Measurements from ENCODE around the gene GULP1. TPM values are rescaled to one million over a fixed set of nuclear protein-coding genes. Genes with fewer than 3 reads are reported as not detected.

Gene GULP1
- total RNA-seq, 1 donor = 21.7 TPM

DNA sequence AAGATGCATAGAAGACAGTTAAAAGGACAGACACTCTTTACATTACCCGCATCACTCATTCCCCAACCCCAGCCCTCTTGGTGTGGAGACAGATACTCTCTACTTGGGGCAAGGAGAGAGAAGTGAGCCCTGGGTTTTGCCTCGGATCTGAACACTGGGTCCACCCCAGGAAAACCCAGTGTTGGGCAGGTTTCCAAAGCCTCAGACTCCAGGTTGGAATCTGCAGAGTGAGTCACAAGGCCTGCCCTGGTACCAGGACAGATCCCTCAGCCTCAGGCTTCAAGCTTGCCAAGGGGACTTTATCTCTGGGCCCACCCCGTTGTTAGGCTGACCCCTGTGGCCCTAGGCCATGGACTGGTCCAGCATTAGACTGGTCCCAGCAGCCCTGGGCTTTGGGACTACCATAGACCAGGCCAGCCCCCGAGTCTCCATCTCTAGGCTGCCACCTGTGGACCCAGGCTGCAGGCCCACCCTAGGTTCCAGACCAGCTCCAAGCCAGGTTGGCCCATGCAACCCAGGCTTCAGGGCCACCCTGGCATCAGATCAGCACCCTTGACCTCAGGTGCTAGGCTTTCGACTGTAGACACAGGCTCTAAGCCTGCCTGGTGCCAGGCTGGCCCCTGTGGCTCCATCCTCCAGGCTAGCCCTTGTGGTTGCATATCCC lies 112.8 kb downstream of the GULP1 start:
- no peak overlapping the region for H2AFZ ChIP-seq (ENCODE audit: low read length)
- H3K9me3 ChIP-seq (ENCODE audit: low read depth, low read length) = no peaks in the 10 kb centered on the region
- no peaks in the 10 kb centered on the region for H4K20me1 ChIP-seq (ENCODE audit: insufficient read depth, low read length)
- H3K36me3 ChIP-seq (ENCODE audit: insufficient read depth, low read length) = no peaks in the 10 kb centered on the region
- peaks cover 5% of the 10 kb centered on the region for H3K4me1 ChIP-seq (ENCODE audit: insufficient read depth, low read length)
- H3K4me2 ChIP-seq (ENCODE audit: insufficient read depth, low read length) = no peak overlapping the region
- H3K4me3 ChIP-seq (ENCODE audit: insufficient read depth, low read length) = no peak overlapping the region
- H3K27ac ChIP-seq (ENCODE audit: low read depth, low read length) = no peak overlapping the region
- H3K79me2 ChIP-seq (ENCODE audit: insufficient read depth, low read length) = no peaks in the 10 kb centered on the region
- TF ChIP-seq, protein P1, sequence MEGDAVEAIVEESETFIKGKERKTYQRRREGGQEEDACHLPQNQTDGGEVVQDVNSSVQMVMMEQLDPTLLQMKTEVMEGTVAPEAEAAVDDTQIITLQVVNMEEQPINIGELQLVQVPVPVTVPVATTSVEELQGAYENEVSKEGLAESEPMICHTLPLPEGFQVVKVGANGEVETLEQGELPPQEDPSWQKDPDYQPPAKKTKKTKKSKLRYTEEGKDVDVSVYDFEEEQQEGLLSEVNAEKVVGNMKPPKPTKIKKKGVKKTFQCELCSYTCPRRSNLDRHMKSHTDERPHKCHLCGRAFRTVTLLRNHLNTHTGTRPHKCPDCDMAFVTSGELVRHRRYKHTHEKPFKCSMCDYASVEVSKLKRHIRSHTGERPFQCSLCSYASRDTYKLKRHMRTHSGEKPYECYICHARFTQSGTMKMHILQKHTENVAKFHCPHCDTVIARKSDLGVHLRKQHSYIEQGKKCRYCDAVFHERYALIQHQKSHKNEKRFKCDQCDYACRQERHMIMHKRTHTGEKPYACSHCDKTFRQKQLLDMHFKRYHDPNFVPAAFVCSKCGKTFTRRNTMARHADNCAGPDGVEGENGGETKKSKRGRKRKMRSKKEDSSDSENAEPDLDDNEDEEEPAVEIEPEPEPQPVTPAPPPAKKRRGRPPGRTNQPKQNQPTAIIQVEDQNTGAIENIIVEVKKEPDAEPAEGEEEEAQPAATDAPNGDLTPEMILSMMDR (IDR thresholded peaks at IDR 0.05; ENCODE audit: extremely low read depth, low read depth, low read length) = no peak
- H3K27me3 ChIP-seq (ENCODE audit: insufficient read depth, low read length) = no peaks in the 10 kb centered on the region
- no peak for DNase-seq (ENCODE audit: insufficient read length, low spot score, missing footprints)

DNA sequence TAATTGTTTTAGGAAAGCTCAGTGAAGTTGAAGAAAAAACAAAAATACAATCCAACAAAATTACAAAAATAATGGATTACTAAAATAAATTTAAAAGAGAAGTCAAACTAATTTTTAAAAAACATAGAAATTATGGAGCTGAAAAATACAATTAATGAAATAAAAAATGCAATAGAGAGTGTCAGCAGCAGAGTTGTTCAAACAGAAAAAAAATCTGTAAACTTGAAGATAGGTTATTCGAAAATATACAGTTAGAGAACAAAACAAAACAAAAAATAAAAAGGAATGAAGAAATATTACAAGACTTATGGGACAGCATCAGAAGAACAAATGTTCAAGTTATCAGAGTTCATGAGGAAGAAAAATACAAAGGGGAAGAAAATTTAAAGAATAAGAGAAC lies 114.7 kb downstream of the GULP1 start:
- no peak for DNase-seq (ENCODE audit: insufficient read length, low spot score, missing footprints)
- no peak overlapping the region for H3K4me3 ChIP-seq (ENCODE audit: insufficient read depth, low read length)

DNA sequence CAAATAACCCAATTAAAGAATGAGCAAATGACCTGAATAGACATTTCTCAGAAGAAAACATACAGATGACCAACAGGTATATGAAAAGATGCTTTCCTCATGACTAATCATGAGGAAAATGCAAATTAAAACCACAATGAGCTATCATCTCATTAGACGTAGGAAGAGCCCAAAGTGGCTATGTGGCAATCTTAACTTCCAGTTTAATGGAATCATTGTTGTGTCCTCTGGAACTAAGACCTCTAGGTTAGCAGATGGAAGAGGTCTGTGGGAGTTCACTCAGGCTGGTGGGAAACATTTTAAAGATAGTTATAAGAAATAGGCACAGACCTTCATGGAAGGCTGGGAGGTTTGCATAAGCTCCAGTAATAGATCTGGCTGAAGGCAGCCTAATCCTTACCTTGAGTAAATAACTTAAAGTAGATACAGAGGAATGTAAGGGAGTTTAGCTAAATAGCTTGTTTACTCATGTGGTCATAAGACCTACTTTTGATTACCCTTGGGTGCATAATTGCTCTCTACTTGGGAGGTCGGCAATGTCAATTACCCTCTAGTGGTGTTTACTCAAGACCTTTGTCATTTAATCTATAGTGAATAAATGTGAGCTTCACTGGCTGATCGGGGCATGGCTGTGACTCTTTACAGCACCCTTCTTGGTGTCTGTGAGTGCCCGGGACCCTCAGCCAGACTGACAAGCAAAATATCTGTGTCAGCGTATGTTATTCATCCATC lies 119.0 kb downstream of the GULP1 start:
- no peak overlapping the region for H2AFZ ChIP-seq (ENCODE audit: low read length)
- H3K4me1 ChIP-seq (ENCODE audit: insufficient read depth, low read length) = no peaks in the 10 kb centered on the region
- no peaks in the 10 kb centered on the region for H4K20me1 ChIP-seq (ENCODE audit: insufficient read depth, low read length)
- no peak overlapping the region for H3K27ac ChIP-seq (ENCODE audit: low read depth, low read length)
- no peaks in the 10 kb centered on the region for H3K9me3 ChIP-seq (ENCODE audit: low read depth, low read length)
- H3K4me2 ChIP-seq (ENCODE audit: insufficient read depth, low read length) = no peak overlapping the region
- TF ChIP-seq, protein P1 (IDR thresholded peaks at IDR 0.05; ENCODE audit: extremely low read depth, low read depth, low read length) = no peak
- H3K79me2 ChIP-seq (ENCODE audit: insufficient read depth, low read length) = no peaks in the 10 kb centered on the region
- no peaks in the 10 kb centered on the region for H3K36me3 ChIP-seq (ENCODE audit: insufficient read depth, low read length)
- no peaks in the 10 kb centered on the region for H3K27me3 ChIP-seq (ENCODE audit: insufficient read depth, low read length)
- no peak overlapping the region for H3K4me3 ChIP-seq (ENCODE audit: insufficient read depth, low read length)
- DNase-seq (ENCODE audit: insufficient read length, low spot score, missing footprints) = no peak

More for the DNA sequence above, 114.7 kb downstream of the GULP1 start:
- no peaks in the 10 kb centered on the region for H3K27me3 ChIP-seq (ENCODE audit: insufficient read depth, low read length)
- H2AFZ ChIP-seq (ENCODE audit: low read length) = no peak overlapping the region
- no peaks in the 10 kb centered on the region for H3K9me3 ChIP-seq (ENCODE audit: low read depth, low read length)
- no peaks in the 10 kb centered on the region for H4K20me1 ChIP-seq (ENCODE audit: insufficient read depth, low read length)
- peaks cover 5% of the 10 kb centered on the region for H3K4me1 ChIP-seq (ENCODE audit: insufficient read depth, low read length)
- H3K36me3 ChIP-seq (ENCODE audit: insufficient read depth, low read length) = no peaks in the 10 kb centered on the region
- H3K79me2 ChIP-seq (ENCODE audit: insufficient read depth, low read length) = no peaks in the 10 kb centered on the region
- no peak overlapping the region for H3K27ac ChIP-seq (ENCODE audit: low read depth, low read length)
- H3K4me2 ChIP-seq (ENCODE audit: insufficient read depth, low read length) = no peak overlapping the region
- TF ChIP-seq, protein P1 (IDR thresholded peaks at IDR 0.05; ENCODE audit: extremely low read depth, low read depth, low read length) = no peak

DNA sequence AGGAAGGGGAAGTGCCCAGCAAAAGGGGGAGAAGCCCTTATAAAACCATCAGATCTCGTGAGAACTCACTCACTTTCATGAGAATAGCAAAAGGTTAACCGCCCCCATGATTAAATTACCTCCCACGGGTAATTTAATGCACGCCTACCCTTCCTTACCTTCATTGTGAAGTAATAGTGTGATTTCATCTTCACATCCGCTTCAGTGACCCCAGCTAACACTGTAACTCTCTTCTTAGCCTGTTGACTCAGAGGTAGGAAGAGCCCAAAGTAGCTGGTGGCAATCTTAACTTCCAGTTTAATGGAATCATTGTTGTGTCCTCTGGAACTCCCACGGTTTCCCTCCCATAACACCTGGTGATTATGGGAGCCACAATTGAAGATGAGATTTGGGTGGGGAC lies 120.5 kb downstream of the GULP1 start:
- Histone ChIP-seq H3K4me1 (ENCODE audit: insufficient read depth, low read length) (no peaks in the 10 kb centered on the region), H2AFZ (ENCODE audit: low read length) (no peak overlapping the region), H3K27ac (ENCODE audit: low read depth, low read length) (no peak overlapping the region), H3K36me3 (ENCODE audit: insufficient read depth, low read length) (no peaks in the 10 kb centered on the region), H3K9me3 (ENCODE audit: low read depth, low read length) (no peaks in the 10 kb centered on the region), H4K20me1 (ENCODE audit: insufficient read depth, low read length) (no peaks in the 10 kb centered on the region), H3K27me3 (ENCODE audit: insufficient read depth, low read length) (no peaks in the 10 kb centered on the region), H3K4me2 (ENCODE audit: insufficient read depth, low read length) (no peak overlapping the region), H3K4me3 (ENCODE audit: insufficient read depth, low read length) (no peak overlapping the region), H3K79me2 (ENCODE audit: insufficient read depth, low read length) (no peaks in the 10 kb centered on the region)
- DNase-seq (ENCODE audit: insufficient read length, low spot score, missing footprints) = no peak
- TF ChIP-seq, protein P1 (IDR thresholded peaks at IDR 0.05; ENCODE audit: extremely low read depth, low read depth, low read length) = no peak
